Measurements from ENCODE around the gene OSBPL6. TPM values are rescaled to one million over a fixed set of nuclear protein-coding genes. Genes with fewer than 3 reads are reported as not detected.

The OSBPL6 gene
- total RNA-seq, 1 experiment from 2014 or later, result 4.6 TPM

GRCh38 chr2:178297091-178297411 is 102.7 kb downstream of the OSBPL6 start:
- Mint-ChIP-seq H3K36me3 (ENCODE audit: insufficient read depth in 1 of 3, low read depth in 3 of 3) (no peaks in the 10 kb centered on the region), H3K9me3 (no peaks in the 10 kb centered on the region), H3K4me1 (0 out of 4 replicates have a peak, but pooled peaks cover 0 to 3% of the 10 kb centered on the region in 2 experiments), H3K27me3 (ENCODE audit: low read depth) (no peaks in the 10 kb centered on the region), H3K4me3 (no peak overlapping the region), H3K27ac (no peak overlapping the region)
- no peak for DNase-seq
- TF ChIP-seq CTCF (conservative IDR thresholded peaks at IDR 0.05), result no peak
- Histone ChIP-seq H3K4me1 (ENCODE audit: insufficient read depth, low read length) (no peaks in the 10 kb centered on the region), H2BK20ac (ENCODE audit: low read depth, low read length, poor library complexity, severe bottlenecking) (no peak overlapping the region), H3K79me2 (ENCODE audit: insufficient read depth, low read length) (no peaks in the 10 kb centered on the region), H4K5ac (ENCODE audit: insufficient read length, low read depth, low read length) (no peak overlapping the region), H4K91ac (ENCODE audit: insufficient read length, low read depth, low read length) (no peak overlapping the region), H2BK15ac (ENCODE audit: low read depth, low read length) (no peak overlapping the region), H3K56ac (ENCODE audit: insufficient read length, low read depth, low read length) (no peak overlapping the region), H3K4ac (ENCODE audit: low read depth, low read length) (no peak overlapping the region), H2AK5ac (ENCODE audit: insufficient read length, low read length) (no peak overlapping the region), H2BK5ac (ENCODE audit: insufficient read length, low read length) (no peak overlapping the region), H3K27me3 (ENCODE audit: insufficient read depth, low read length) (no peaks in the 10 kb centered on the region), H2AFZ (ENCODE audit: low read length) (no peak overlapping the region), H4K20me1 (ENCODE audit: control insufficient read depth, insufficient read depth, insufficient read length) (no peaks in the 10 kb centered on the region), H4K8ac (replicated peaks; ENCODE audit: insufficient read length, low read depth, low read length) (no peak overlapping the region), H3K4me2 (ENCODE audit: insufficient read depth, insufficient read length, low read length) (no peak overlapping the region), H3K9ac (ENCODE audit: extremely low read depth, insufficient read length, low read length) (no peak overlapping the region), H3K79me1 (ENCODE audit: insufficient read depth, low read depth, low read length, poor library complexity, severe bottlenecking) (no peaks in the 10 kb centered on the region), H3K9me3 (ENCODE audit: control insufficient read depth, low read depth, low read length) (no peaks in the 10 kb centered on the region), H3T11ph (ENCODE audit: low read length) (no peak overlapping the region), H2BK12ac (ENCODE audit: insufficient read length, low read depth, low read length) (no peak overlapping the region), H3K14ac (ENCODE audit: insufficient read depth, low read length) (no peak overlapping the region), H3K23me2 (ENCODE audit: insufficient read length, low read depth, low read length, poor library complexity, severe bottlenecking) (no peaks in the 10 kb centered on the region), H3K27ac (ENCODE audit: insufficient read length, low read depth, low read length) (no peak overlapping the region), H3K23ac (ENCODE audit: insufficient read length, low read depth, low read length) (no peak overlapping the region), H2BK120ac (ENCODE audit: low read depth, low read length, poor library complexity, severe bottlenecking) (no peak overlapping the region), H3K18ac (ENCODE audit: insufficient read length, low read depth, low read length) (no peak overlapping the region)
- WGBS (ENCODE audit: extremely low coverage, insufficient read length, low lambda C conversion rate), result no CpG with 5 or more reads among the region's 1 CpG

All from H9 (cell line).